CD4-positive, alpha-beta T cell treated with Interleukin-4 for 4 hours (primary cell): Measurements from ENCODE around the gene DAB1.
"Not testable (repeated sequence)": the region's sequence is repeated elsewhere in the genome, so short reads cannot be mapped to it uniquely, and the experiment has no call there.

Experiments
- DNase-seq: peaks from one replicate; pipeline ENCODE4 v3.0.0-alpha.2; 2020

The DAB1 gene

DNA sequence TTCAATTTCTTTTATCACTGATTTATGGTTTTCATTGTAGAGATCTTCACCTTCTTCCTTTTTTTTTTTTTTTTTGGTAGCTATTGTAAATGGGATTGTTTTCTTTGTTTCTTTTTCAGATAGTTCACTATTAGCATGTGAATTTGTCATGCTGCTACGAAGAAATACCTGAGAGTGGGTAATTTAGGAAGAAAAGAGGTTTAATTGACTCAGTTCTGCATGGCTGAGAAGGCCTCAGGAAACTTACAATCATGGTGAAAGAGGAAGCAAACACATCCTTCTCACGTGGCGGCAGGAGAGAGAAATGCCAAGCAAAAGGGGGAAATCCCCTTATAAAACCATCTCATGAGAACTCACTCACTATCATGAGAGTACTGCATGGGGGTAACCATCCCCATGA is 66.4 kb downstream of the DAB1 start:
- no peak for DNase-seq

DNA sequence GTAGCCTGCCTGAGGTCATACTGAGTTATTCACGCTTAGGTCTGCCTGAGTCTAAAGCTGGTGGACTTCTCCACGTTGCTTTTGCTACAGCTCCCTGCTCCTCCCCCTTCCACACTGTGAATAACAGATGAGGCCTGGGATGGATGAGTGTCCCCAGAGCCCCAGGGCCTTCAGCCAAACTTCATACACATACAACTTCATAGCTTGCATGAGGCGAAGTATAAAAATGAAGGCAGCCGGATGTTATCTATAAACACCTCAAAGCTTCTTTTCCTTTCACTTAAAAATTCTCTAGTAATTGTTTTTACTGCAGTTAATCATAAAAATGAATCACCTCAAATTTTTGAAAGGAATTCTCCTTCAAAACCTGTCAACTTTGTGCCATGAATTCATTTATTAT is 70.2 kb downstream of the DAB1 start:
- no peak for DNase-seq

DNA sequence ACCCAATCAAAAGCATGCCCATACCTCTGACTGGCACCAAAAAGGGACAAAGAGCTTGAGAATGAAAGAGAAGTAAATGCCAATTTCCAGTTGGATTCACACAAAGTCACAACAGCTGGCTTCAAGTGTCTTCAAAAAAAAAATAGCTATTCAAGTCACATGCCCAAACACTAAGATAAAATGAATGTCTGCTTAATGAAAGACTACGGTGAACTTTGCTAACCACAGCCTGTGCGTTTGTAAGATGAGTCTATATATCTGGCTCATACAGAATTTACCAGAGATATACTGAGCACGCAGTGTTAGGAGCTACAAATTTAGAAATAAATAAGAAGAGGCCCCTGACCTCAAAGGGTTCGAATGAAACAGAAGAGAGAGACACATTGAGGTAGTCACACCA is 73.2 kb downstream of the DAB1 start:
- DNase-seq, result no peak

DNA sequence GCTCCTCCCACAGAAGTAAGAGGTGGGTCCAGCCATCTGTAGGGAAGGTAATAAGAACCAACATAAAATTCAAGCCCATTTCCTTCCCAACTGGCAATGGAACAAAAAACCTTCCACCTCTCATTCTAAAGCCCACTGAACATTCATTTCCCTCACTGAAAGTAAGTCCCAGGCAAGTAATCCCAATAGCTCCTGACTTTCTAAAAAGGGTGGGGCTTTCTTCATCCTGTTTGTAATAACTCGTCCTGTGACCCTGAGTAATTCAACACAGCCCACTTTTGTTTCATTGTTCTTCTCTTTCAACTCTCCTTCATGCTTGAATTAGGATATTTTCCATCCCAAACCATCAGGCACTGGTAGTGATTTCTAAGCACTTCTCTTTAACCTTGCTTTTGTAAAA is 74.9 kb downstream of the DAB1 start:
- no peak for DNase-seq

DNA sequence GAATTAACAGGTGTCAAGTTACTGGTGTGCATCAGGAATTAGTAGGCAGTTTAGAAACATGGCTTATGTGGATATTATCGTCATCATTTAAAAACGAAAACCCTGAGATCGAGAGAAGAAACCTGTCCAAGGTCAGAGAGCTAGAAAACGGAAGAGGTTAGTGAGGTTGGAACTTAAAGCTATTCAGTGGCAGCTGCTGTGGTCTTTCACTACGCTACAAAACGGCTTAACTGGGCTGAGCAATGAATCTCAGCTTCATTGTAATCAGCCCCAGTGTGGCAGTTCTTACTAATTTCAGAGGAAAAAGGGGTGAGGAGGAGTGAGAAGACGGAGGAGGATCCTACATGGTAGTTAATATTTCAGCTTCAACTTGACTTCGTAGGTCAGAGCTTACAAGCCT is 77.9 kb downstream of the DAB1 start:
- no peak for DNase-seq

DNA sequence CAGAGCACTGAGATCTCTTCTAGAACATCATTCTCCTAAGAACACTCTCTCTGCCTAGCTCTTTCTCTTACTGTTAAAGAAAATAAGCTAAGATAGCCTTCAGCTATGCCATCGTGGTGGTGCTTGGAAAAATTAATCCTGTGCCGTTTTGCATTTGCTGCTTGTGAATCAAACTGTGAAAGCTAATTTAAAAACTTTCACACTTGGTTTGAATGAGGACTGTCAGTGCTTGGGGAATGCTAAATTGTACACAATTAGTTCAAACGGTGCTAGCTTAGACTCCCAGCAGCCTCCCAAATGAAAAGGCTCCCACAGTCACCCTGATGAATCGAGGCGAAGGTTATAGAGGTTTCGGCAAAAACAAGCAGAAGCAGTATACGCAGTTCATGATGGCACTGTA is 79.6 kb downstream of the DAB1 start:
- no peak for DNase-seq

DNA sequence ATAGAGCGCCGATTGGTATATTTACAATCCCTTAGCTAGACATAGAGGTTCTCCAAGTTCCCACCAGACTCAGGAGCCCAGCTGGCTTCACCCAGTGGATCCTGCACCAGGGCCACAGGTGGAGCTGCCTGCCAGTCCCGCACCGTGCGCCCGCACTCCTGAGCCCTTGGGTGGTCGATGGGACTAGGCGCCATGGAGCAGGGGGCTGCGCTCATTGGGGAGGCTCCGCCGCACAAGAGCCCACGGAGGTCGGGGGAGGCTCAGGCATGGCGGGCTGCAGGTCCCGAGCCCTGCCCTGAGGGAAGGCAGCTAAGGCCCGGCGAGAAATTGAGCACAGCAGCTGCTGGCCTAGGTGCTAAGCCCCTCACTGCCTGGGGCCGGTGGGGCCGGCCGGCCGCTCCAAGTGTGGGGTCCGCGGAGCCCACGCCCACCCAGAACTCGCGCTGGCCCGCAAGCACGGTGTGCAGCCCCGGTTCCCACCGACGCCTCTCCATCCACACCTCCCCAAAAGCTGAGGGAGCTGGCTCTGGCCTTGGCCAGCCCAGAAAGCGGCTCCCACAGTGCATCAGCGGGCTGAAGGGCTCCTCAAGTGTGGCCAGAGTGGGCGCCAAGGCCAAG is 80.5 kb downstream of the DAB1 start:
- DNase-seq, result not testable (repeated sequence)

DNA sequence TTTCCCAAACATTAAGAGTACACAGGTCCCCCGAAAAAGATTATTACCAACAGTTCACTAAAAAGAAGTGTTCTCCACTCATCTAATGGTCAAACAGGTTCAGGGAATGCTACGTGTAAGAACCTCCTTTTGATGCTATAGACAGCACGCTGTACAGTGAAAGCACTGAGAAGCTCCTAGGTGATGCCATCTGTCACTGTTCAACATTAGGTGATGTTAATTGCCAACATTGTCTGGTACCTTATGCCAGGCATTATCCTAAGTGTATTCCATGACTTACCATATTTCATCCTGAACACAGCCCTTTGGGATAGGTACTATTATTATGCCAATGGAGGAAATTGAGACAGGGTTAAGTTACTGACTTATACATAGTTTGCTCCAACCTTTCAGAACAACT is 82.1 kb downstream of the DAB1 start:
- no peak for DNase-seq

DNA sequence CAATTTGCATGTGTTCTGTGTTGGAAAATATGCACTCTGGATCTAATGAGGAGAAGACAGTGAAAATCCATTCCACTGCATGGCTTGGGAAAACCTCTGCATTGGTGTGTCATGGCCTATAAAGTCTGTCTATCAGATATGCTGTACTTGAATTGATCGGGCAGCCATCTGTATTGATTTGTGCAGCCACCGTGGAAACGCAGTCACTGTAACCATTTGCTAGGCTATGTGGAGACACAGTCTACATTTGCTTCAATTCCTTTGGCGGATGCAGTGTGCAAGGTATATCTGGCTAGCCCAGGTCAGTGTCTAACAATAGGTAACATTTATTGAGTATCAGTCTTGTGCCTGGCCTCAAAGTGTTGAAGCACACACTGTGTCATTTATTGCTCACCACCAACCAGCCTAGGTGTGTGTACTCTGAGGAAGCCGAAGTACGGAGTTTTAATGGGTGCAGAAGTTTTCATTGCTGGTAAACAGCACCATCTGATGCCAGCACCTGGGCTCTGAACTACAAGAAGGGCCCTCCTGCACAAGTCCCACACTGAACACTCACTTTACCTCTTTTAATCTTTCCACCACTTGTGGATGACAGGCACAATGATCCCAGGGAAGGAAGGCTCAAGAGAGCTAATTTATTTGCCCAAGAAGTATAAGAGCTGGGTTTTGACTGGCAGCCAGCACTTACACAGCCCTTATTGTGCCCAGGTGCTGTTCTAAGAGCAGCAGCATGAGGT is 83.4 kb downstream of the DAB1 start:
- no peak for DNase-seq

DNA sequence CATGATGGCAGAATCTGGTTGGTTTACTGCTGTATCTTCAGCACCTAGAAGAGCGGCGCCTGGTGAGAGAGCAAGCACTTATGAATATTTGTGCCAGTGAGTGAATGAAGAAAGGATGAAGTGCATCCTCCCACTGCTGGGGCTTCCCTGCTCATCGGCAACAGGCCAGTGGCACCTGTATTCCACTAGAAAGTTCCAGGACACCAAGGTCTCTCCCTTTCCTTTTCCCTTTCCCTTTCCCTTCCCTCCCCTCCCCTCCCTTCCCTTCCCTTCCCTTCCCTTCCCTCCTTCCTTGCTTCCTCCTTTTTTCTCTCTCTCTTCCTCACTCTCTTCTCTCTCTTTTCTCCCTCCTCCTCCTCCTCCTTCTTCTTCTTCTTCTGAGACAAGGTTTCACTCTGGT is 86.2 kb downstream of the DAB1 start:
- no peak for DNase-seq

DNA sequence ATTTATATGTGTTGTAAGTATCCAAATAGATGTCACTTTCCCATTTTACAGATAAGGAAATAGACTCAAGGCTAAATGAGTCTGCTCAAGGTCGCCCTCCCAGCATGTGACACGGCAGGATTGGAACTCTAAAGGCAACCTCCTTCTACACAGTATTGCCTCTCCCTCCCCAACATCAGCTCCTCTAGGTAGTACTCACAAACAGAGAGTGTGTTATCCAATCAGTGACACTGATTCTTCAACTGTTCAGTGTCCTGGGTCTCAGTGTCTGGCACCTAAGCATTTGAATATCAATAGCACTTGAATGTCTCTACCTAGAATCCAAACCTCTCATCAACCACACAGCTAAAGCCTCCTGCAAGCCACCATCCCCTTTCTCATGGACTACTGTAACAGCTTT is 87.1 kb downstream of the DAB1 start:
- no peak for DNase-seq

DNA sequence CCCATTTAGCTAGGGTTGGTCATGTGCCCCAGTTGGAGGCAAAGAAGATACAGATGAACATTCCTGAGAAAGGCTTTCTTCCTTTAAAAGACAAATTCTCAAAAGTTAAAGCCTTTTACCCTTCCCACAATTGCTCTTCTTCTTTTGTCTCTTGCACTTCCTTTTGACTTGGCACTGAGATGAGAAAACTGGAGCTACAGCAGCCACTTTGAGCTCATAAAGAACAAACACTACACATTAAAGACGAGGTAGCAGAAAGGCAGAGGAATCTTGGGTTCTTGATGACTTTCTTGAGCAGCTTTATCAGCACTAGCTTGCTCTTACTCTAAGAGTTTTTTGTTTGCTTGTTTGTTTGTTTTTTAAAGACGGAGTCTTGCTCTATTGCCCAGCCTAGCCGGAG is 92.2 kb downstream of the DAB1 start:
- no peak for DNase-seq

DNA sequence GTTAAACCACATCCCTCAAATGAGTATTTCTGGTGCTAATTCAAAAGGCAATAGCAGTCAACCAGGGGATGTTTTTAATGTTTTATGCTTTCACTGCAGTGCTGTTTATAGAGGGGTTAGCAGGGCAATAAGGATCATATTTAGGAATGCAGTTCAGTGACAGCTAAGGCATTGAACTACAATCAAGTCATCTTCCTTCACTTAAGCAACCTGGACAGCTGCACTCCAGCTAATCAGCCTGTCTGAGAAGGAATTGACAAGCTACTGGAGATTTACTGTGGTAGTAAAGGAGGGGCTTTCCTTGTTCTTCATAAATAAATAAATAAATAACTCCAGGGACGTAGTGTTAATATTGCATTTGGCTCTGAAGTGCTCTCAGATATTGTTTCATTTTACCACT is 93.9 kb downstream of the DAB1 start:
- DNase-seq, result no peak

DNA sequence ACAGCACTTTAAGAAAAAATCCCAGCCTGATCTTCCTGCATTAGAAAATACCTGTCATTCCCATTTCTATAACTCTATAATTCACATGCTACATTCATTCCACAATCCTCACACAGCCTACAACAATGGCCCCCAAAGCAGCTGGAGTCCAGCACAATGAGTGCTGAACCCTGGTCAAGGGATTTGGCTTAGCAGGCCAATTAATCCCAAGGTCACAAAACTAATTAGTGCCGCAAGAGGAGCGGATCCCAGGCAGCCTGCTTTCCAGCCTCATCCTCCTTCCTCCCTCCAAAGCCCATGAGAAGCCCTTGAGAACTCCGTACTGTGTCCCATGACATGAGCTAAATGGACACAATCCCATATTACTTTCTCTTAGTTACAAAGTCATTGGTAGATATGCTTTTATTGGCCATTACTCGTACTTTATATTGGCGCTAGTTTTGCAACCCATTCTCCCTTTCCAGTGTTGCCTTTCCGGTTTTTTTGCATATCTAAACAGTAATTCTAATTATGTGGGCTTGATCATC is 94.8 kb downstream of the DAB1 start:
- DNase-seq, result no peak

DNA sequence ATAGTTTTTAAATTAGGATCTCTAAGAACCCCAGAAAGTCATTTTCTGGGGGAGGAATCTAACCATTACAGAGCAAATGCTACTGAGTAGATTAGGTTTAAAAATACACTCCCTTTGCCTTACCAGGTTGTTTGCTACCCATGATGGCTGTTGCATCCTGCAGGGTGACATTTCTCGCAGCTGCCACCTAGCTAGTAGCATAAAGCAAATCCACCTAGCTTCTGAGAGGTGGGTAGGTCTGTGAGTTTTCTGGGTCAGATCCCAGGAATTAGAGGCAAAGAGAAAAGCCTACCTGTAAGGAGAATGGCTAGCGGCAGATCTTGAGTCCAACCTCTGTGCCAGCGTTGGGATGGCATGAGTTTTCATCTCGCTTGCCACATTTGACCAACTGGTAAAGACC is 95.9 kb downstream of the DAB1 start:
- no peak for DNase-seq

DNA sequence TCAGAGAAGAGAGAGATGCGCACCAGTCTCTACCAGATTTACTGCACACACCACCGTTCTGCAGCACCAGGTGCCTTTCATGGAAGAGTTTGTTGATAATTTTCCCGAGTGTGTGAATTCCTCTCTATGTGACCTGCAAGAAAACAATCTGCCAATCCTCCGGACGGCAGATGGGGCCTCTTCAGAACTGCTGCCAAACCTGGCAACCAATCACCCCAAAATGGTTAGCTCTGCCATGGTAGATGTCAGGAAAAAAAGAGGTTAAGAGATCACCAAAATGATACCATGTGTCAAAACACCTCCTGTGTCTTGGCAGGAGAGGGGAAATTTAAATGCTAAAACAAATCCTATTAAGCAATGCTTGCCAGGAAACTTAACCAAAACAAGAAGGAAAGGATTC is 96.5 kb downstream of the DAB1 start:
- DNase-seq, result no peak

DNA sequence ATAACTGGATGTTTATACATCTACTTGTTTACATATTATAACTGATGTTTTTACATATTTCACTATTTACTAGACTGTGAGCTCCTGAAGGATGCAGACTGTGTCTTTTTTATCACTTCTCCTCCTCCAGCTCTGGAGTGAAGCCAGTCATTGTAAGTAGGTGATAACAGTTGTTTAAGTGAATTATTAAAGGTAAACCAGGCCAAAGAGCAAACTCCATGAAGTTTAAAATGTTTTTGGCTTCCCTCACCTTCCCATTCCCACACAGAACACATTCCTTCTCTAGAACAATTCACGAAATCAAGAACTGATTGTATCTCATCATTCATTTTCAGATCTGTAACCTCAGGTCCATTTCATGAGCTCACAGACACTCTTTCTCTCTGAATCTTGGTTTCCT is 98.3 kb downstream of the DAB1 start:
- no peak for DNase-seq

DNA sequence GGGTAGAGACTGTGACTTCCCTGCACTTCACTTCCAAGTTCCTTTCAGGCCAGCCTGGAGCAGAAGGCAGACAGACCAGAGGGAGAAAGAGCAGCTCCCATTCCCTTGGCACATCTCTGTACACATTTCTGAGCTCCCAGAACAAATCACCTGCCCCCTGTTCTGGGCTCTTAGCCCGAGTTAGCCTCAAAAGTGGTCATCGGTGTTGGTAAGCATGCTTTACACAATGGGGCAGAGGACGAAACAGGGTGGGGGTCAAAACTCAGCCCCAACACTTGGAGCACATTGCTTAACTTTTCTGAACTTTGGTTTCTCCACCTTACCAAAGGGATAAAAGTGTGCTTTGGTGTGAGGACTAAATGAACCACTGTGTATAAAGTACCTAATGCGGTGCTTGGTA is 98.7 kb downstream of the DAB1 start:
- no peak for DNase-seq

DNA sequence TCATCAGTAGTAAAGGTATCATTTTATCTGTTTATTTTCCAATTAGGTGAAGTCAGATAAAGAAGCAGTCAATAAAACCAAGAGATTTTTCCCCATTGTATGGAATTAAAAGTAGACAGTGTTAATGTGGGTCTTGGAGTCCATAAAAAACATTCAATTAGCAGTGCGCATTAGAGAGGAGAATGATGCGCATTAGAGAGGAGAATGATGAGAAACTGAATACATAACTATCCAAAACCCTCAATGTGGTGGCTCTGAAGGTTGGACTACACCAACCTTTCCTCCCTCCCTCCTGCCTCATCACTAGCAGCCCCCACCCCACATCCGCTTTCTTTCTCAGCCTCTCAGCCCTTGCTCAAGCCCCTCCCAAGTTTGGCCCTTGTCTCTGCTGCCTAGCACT is 99.5 kb downstream of the DAB1 start:
- no peak for DNase-seq

DNA sequence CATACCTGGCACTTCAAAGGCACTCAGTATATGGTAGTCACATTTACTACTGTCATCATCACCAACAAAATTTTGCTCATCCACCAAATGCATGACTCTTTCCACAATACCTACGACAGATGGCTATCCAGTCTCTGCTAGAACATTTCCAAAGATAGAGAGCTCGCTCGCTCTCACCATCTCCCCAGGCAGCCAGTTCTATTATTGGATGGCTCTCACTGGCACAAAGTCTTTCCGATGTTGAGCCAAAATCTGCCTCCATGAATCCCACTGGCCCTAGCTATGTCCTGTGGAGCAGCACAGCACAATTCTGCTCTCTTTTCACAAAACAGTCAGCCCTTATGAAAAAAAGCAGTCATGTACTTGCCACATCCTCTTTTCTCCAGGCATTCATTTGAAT is 102.1 kb downstream of the DAB1 start:
- DNase-seq, result no peak

DNA sequence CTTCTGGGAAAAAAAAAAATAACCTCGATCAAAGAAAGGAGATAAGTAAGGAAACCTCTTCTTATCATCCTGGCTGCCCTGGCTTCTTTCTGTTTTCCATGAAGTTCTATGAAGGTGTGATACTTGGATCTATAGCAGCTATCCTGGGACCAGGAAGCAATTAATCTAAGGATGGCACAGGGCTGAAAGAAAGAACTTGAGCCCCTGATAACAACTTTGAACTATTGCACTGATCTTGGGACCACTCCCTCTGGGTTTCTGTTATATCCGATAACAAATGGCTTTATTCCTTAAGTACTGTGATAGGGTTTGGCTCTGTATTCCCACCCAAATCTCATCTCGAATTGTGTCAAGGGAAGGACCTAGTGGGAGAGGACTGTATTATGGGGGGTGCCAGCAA is 104.1 kb downstream of the DAB1 start:
- DNase-seq, result no peak

DNA sequence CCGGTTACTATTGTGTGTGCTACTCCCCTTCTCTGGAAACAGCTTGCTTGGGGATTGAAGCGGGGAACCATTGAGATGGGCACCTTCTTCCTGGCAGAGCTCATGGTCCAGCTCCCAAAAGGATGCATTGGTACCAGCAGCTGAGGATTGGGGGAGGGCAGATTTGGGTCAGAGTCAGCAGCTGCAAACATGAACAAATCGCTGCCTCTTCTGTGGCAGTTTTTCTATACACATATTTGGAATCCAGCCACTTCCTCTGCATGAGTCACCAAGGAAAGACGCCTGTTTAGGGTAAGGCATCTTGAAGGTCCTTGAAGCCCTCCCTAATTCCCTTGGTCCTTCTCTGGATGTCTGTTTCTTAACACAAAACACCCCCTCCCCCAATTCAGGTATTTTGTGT is 104.7 kb downstream of the DAB1 start:
- DNase-seq, result no peak

DNA sequence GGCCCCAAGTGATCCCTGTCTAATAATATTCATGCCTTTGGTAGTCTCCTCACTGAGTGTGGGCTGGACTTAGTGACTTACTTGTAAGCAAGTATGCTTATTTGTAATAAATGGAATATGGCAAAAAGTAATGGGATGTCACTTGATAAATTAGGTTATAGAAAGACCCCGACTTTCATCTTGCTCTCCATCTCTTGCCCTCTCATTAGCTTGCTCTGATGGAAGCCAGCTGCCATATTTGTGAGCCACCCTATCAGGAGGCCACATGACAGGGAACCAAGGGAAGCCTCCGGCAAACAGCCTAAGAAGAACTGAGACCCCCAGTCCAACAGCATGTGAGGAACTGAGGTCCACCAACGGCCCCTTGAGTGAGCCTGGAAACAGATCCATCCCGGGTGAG is 107.0 kb downstream of the DAB1 start:
- no peak for DNase-seq

DNA sequence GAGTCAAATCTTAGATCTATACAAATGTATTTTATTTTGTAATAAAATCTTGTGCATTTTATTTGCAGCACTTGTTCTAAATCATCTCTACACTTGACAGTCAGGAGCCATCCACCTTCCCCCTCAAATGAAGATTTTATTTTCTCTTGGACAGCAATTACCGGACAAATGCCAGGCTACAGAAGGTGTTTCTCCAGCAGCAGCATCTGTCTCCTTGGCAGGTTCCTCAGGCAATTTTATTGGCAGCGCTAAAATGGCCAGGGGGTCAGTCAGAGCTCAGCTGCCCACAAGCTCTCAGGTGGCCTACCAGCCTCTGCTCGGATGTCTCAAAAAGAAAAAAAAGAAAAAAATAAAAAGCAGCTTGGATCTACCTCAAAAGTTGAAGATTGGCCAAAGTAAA is 107.6 kb downstream of the DAB1 start:
- no peak for DNase-seq

DNA sequence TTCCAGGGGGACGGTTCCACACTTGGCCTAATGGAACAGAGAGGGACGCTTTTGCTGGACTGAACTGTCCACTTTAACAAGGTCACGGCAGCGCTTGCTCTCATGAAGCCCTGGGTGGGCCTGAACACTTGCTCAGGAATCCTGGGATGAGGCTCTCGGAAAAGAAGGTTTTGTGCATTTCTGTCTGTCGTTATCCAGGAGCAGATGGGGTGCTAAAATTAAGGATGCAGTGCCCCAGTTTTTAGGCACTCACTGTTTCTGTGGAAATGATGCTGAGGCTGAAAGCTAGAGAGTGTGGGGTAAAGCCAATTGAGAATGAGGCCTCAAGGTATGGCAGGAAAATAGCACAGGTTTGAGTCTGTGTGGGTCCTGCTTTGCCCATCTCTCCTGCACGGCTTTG is 111.0 kb downstream of the DAB1 start:
- DNase-seq, result no peak
